HepG2 (cell line): ENCODE data around the gene NTN3. TPM values are rescaled to one million over a fixed set of nuclear protein-coding genes. Genes with fewer than 3 reads are reported as not detected.
A peak's percentile ranks its signal among the peaks of the same experiment; 100 is the strongest.

ENCODE experiments used
- KAT2B ChIP-seq: fragments of 150-350 bp; IDR thresholded peaks from 2 replicates; pipeline ENCODE4 v1.6.1; 2014; ENCODE audit warnings: low read depth, low read length, borderline replicate concordance
- REXO4 ChIP-seq: sonication (generic); formaldehyde crosslinking; IDR thresholded peaks from 2 replicates; pipeline ENCODE4 v1.8.0; 2022; ENCODE audit warnings: missing genetic modification reagents, mild to moderate bottlenecking, borderline replicate concordance
- ZBTB33 ChIP-seq: sonication (generic); formaldehyde crosslinking; IDR thresholded peaks from 2 replicates; pipeline ENCODE4 v1.4.0; 2020; ENCODE audit warnings: missing genetic modification reagents
- ZBTB38 ChIP-seq: sonication (generic); formaldehyde crosslinking; IDR thresholded peaks from 2 replicates; pipeline ENCODE4 v1.5.1; 2020; ENCODE audit warnings: mild to moderate bottlenecking, missing genetic modification reagents
- ZNF501 ChIP-seq: sonication (generic); formaldehyde crosslinking; IDR thresholded peaks from 2 replicates; pipeline ENCODE4 v1.5.1; 2020; ENCODE audit warnings: mild to moderate bottlenecking, moderate library complexity, missing genetic modification reagents
- ZSCAN31 ChIP-seq: sonication (generic); formaldehyde crosslinking; IDR thresholded peaks from 2 replicates; pipeline ENCODE4 v1.5.0; 2020; ENCODE audit warnings: low read depth, mild to moderate bottlenecking, missing genetic modification reagents
- ZSCAN9 ChIP-seq: IDR thresholded peaks from 2 replicates; pipeline ENCODE4 v1.6.1; 2016; ENCODE audit warnings: borderline replicate concordance
- polyA plus RNA-seq, 8 experiments: library from polyadenylated mRNA; depleted of rRNA in 3 of 8; stranded (reverse) in 7 of 8; unstranded in 1 of 8; fragments of >200 nt; fragmentation: Illumina TruSeq in 4 of 8; extraction: Trizol in 4 of 8; gene quantifications; 2 replicates each; pipeline versions ENCODE4 v1.2.1 to v1.2.3, GENCODE V29; 2011 to 2016; ENCODE audit warnings: low read depth in 4 of 8, missing spikeins in 1 of 8, mixed read lengths in 1 of 8; ENCODE audit not compliant: insufficient read depth in 1 of 8
- total RNA-seq, 5 experiments: library from RNA; depleted of rRNA; stranded (reverse); fragments of >200 nt; fragmentation: Illumina TruSeq; extraction: Trizol; gene quantifications; 2 replicates each; pipeline ENCODE4 v1.2.3, GENCODE V29; 2016; ENCODE audit warnings: low read depth in 1 of 5
- TF ChIP-seq, protein P1 (sequence below): sonication (generic); formaldehyde crosslinking; IDR thresholded peaks from 2 replicates; pipeline ENCODE4 v1.5.0; 2020; ENCODE audit warnings: mild to moderate bottlenecking, missing genetic modification reagents
- TF ChIP-seq, protein P2 (sequence below): sonication (generic); formaldehyde crosslinking; IDR thresholded peaks from 2 replicates; pipeline ENCODE4 v1.9.0; 2022; ENCODE audit warnings: missing genetic modification reagents, mild to moderate bottlenecking, borderline replicate concordance
- TF ChIP-seq, protein P3 (sequence below): IDR thresholded peaks from 2 replicates; pipeline ENCODE4 v1.6.1; 2018; ENCODE audit warnings: missing genetic modification reagents

Gene NTN3
- total and polyA plus RNA-seq, 2 of the 13 experiments (the other 11 are each of a cell fraction or from before 2014, with no cell fraction given) = 0.09 to 0.20 TPM

- peak; percentile 98 for TF ChIP-seq ZBTB33 (CRISPR knock-in tag)
- TF ChIP-seq ZBTB38 (CRISPR knock-in tag) = peak; percentile 36; the same call in 1 of the 2 replicates
- no peak for TF ChIP-seq KAT2B
- TF ChIP-seq, protein P1, sequence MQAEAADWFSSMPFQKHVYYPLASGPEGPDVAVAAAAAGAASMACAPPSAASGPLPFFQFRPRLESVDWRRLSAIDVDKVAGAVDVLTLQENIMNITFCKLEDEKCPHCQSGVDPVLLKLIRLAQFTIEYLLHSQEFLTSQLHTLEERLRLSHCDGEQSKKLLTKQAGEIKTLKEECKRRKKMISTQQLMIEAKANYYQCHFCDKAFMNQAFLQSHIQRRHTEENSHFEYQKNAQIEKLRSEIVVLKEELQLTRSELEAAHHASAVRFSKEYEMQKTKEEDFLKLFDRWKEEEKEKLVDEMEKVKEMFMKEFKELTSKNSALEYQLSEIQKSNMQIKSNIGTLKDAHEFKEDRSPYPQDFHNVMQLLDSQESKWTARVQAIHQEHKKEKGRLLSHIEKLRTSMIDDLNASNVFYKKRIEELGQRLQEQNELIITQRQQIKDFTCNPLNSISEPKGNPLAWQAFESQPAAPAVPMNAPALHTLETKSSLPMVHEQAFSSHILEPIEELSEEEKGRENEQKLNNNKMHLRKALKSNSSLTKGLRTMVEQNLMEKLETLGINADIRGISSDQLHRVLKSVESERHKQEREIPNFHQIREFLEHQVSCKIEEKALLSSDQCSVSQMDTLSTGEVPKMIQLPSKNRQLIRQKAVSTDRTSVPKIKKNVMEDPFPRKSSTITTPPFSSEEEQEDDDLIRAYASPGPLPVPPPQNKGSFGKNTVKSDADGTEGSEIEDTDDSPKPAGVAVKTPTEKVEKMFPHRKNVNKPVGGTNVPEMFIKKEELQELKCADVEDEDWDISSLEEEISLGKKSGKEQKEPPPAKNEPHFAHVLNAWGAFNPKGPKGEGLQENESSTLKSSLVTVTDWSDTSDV (CRISPR knock-in tag) = no peak
- 0 out of 2 replicates have a peak, but pooled peaks have one; percentile 20 for TF ChIP-seq ZNF501 (CRISPR knock-in tag)
- TF ChIP-seq, protein P2, sequence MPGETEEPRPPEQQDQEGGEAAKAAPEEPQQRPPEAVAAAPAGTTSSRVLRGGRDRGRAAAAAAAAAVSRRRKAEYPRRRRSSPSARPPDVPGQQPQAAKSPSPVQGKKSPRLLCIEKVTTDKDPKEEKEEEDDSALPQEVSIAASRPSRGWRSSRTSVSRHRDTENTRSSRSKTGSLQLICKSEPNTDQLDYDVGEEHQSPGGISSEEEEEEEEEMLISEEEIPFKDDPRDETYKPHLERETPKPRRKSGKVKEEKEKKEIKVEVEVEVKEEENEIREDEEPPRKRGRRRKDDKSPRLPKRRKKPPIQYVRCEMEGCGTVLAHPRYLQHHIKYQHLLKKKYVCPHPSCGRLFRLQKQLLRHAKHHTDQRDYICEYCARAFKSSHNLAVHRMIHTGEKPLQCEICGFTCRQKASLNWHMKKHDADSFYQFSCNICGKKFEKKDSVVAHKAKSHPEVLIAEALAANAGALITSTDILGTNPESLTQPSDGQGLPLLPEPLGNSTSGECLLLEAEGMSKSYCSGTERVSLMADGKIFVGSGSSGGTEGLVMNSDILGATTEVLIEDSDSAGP (CRISPR knock-in tag) = 0 out of 2 replicates have a peak, but pooled peaks have one; percentile 30
- no peak for TF ChIP-seq REXO4
- TF ChIP-seq, protein P3, sequence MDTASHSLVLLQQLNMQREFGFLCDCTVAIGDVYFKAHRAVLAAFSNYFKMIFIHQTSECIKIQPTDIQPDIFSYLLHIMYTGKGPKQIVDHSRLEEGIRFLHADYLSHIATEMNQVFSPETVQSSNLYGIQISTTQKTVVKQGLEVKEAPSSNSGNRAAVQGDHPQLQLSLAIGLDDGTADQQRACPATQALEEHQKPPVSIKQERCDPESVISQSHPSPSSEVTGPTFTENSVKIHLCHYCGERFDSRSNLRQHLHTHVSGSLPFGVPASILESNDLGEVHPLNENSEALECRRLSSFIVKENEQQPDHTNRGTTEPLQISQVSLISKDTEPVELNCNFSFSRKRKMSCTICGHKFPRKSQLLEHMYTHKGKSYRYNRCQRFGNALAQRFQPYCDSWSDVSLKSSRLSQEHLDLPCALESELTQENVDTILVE = no peak
- TF ChIP-seq ZSCAN31 (CRISPR knock-in tag) = no peak
- TF ChIP-seq ZSCAN9 = no peak
Measured at GRCh38 chr16:2500430-2500917, 29.4 kb downstream of the NTN3 start (continued).
